HUES6 (cell line): ENCODE results near the gene SPPL2B.
"Not testable (repeated sequence)": the region's sequence is repeated elsewhere in the genome, so short reads cannot be mapped to it uniquely, and the experiment has no call there.

ENCODE experiments used
- H3K27ac ChIP-seq: 2 replicates; pipeline ENCODE4 v1.7.0; 2013; ENCODE audit warnings: low read depth, mild to moderate bottlenecking, low read length, inconsistent platforms
- H3K27me3 ChIP-seq: 2 replicates; pipeline ENCODE4 v1.6.1; 2013; ENCODE audit warnings: low read length; ENCODE audit not compliant: control insufficient read depth, insufficient read depth
- H3K36me3 ChIP-seq: 2 replicates; pipeline ENCODE4 v1.6.1; 2013; ENCODE audit warnings: low read length; ENCODE audit not compliant: control insufficient read depth, insufficient read depth
- H3K4me1 ChIP-seq: 2 replicates; pipeline ENCODE4 v1.6.1; 2013; ENCODE audit warnings: low read length; ENCODE audit not compliant: control insufficient read depth, insufficient read depth
- H3K4me3 ChIP-seq: 2 replicates; pipeline ENCODE4 v1.5.1; 2013; ENCODE audit warnings: low read depth, low read length
- H3K9ac ChIP-seq: one replicate; pipeline ENCODE4 v1.6.1; 2013; ENCODE audit warnings: mild to moderate bottlenecking, low read length
- H3K9me3 ChIP-seq: 2 replicates; pipeline ENCODE4 v1.6.1; 2013; ENCODE audit warnings: low read depth, low read length; ENCODE audit not compliant: control insufficient read depth, insufficient read depth

The SPPL2B gene

GRCh38 chr19:2341244-2341751 is 12.8 kb downstream of the SPPL2B start:
- H3K4me3 ChIP-seq: no peak overlapping the region
- no peaks in the 10 kb centered on the region for H3K27me3 ChIP-seq
- H3K36me3 ChIP-seq: peaks cover 33% of the 10 kb centered on the region
- no peak overlapping the region for H3K27ac ChIP-seq
- no peak overlapping the region for H3K9ac ChIP-seq
- H3K9me3 ChIP-seq: no peaks in the 10 kb centered on the region
- H3K4me1 ChIP-seq: no peaks in the 10 kb centered on the region; the same call in 1 of the 2 replicates

GRCh38 chr19:2341982-2342381 is 13.5 kb downstream of the SPPL2B start:
- Histone ChIP-seq H3K4me3 (no peak overlapping the region), H3K27ac (no peak overlapping the region), H3K27me3 (no peaks in the 10 kb centered on the region), H3K4me1 (no peaks in the 10 kb centered on the region; the same call in 1 of the 2 replicates), H3K9ac (no peak overlapping the region), H3K36me3 (peaks cover 35% of the 10 kb centered on the region), H3K9me3 (no peaks in the 10 kb centered on the region)

- no peaks in the 10 kb centered on the region for H3K4me1 ChIP-seq
- no peak overlapping the region for H3K27ac ChIP-seq
- H3K36me3 ChIP-seq: peaks cover 36% of the 10 kb centered on the region
- H3K9me3 ChIP-seq: no peaks in the 10 kb centered on the region
- no peak overlapping the region for H3K9ac ChIP-seq
- H3K4me3 ChIP-seq: no peak overlapping the region
- H3K27me3 ChIP-seq: no peaks in the 10 kb centered on the region
These were observed 14.3 kb downstream of the SPPL2B start for GRCh38 chr19:2342656-2343288.

GRCh38 chr19:2343289-2343982 is 15.0 kb downstream of the SPPL2B start:
- Histone ChIP-seq H3K4me1 (no peaks in the 10 kb centered on the region), H3K27ac (no peak overlapping the region), H3K9ac (no peak overlapping the region), H3K4me3 (no peak overlapping the region), H3K27me3 (no peaks in the 10 kb centered on the region), H3K36me3 (peaks cover 38% of the 10 kb centered on the region), H3K9me3 (no peaks in the 10 kb centered on the region)

GRCh38 chr19:2344381-2344870 is 15.9 kb downstream of the SPPL2B start:
- Histone ChIP-seq H3K9ac (no peak overlapping the region), H3K36me3 (peaks cover 42% of the 10 kb centered on the region), H3K4me1 (no peaks in the 10 kb centered on the region), H3K9me3 (no peaks in the 10 kb centered on the region), H3K27ac (no peak overlapping the region), H3K4me3 (no peak overlapping the region), H3K27me3 (no peaks in the 10 kb centered on the region)

- H3K9me3 ChIP-seq: no peaks in the 10 kb centered on the region
- H3K27ac ChIP-seq: no peak overlapping the region
- no peaks in the 10 kb centered on the region for H3K27me3 ChIP-seq
- H3K4me1 ChIP-seq: no peaks in the 10 kb centered on the region
- no peak overlapping the region for H3K9ac ChIP-seq
- H3K36me3 ChIP-seq: peaks cover 43% of the 10 kb centered on the region
- no peak overlapping the region for H3K4me3 ChIP-seq
These were observed 16.6 kb downstream of the SPPL2B start for GRCh38 chr19:2345076-2345475.

GRCh38 chr19:2345794-2346663 is 17.5 kb downstream of the SPPL2B start:
- Histone ChIP-seq H3K27me3 (no peaks in the 10 kb centered on the region), H3K27ac (no peak overlapping the region), H3K36me3 (peaks cover 50% of the 10 kb centered on the region), H3K9ac (no peak overlapping the region), H3K9me3 (no peaks in the 10 kb centered on the region), H3K4me1 (no peaks in the 10 kb centered on the region), H3K4me3 (no peak overlapping the region)

- H3K27ac ChIP-seq, H3K4me3 ChIP-seq, H3K27me3 ChIP-seq, H3K9ac ChIP-seq, H3K4me1 ChIP-seq, H3K9me3 ChIP-seq: not testable (repeated sequence)
- H3K36me3 ChIP-seq: peaks cover 34% of the 10 kb centered on the region
These were observed 21.3 kb downstream of the SPPL2B start for GRCh38 chr19:2349818-2350217.

GRCh38 chr19:2350656-2351055 is 22.2 kb downstream of the SPPL2B start:
- Histone ChIP-seq H3K27ac (no peak overlapping the region), H3K4me3 (no peak overlapping the region), H3K9me3 (no peaks in the 10 kb centered on the region), H3K27me3 (no peaks in the 10 kb centered on the region), H3K36me3 (peaks cover 30% of the 10 kb centered on the region), H3K9ac (no peak overlapping the region), H3K4me1 (no peaks in the 10 kb centered on the region)

GRCh38 chr19:2351591-2351990 is 23.1 kb downstream of the SPPL2B start:
- Histone ChIP-seq H3K36me3 (peaks cover 27% of the 10 kb centered on the region), H3K9me3 (no peaks in the 10 kb centered on the region), H3K4me3 (no peak overlapping the region), H3K4me1 (no peaks in the 10 kb centered on the region), H3K27ac (no peak overlapping the region), H3K9ac (no peak overlapping the region), H3K27me3 (no peaks in the 10 kb centered on the region)
